KG1 (cell line): ENCODE data around the gene TBC1D5.

Source experiments
- DNase-seq: peaks from one replicate; lab custom pipeline; 2025; lab: John Stamatoyannopoulos, UW

TBC1D5 gene

DNA sequence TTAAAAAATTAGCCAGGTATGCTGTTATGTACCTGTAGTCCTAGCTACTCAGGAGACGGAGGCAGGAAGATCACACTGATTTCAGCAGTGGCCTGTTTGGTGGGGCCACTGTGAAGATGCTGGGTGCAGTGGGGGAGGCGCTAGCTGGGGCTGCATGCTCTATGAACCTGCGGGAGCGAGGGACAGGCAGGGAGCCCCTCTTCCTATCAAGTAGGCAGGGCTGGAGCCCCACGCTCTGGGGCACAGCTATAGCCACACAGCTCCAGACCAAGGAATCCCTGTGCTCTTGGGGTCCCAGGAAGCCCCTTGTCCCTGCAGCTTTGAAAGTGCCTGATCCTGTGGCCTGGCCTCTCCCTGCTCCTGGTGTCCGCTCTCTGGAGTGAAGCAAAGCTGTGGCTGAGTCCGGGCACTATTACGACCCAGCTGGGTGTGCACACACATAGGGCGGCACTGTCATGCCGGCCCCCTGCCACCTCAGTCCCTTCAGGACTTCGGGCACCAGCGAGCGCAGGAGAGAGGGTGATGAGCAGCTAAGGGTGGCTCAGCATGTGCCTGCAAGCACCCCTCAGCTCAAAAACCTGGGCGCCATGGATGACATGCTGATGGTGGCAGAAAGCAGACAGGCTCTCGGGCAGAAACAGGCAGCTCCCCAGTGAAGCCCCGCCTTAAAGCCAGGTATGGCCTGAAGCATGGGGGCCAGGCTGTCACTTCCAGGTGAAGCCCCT lies 262.6 kb downstream of the TBC1D5 start:
- DNase-seq, result no peak

DNA sequence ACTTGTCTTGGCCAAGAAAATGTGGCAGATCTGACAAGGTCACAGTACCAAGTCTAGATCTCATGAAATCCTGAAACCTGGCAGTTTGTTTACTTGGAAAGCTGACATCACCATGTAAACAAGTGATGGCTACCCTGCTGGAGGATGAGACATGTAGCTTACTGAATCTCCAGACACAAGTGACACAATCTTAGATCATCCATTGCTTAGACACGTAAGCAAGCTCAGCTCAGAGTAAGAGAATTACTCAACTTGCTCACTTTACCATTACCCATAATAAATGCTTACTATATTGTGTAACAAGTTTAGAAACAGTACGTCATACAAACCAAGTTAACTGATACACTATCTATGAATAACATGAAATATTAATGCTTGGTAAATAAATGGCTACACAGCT lies 263.8 kb downstream of the TBC1D5 start:
- no peak for DNase-seq

DNA sequence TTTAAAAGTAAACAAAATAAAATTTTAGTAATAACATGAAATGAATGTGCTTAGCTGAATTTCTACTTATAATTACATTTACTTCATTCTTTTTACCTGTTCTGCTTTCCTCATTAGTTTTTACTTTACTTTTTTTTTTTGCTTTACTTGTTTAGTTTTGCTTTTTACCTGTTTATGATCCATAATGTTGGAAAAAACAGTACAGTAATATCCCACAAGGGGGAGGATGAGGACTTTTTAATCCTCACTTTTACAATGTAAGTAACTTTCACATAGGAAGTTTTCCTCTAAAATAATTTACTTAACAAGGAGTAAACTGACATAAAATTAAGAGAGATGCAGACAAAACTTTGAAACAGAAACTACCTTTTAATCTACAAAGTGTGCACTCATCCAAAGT lies 268.7 kb downstream of the TBC1D5 start:
- no peak for DNase-seq

DNA sequence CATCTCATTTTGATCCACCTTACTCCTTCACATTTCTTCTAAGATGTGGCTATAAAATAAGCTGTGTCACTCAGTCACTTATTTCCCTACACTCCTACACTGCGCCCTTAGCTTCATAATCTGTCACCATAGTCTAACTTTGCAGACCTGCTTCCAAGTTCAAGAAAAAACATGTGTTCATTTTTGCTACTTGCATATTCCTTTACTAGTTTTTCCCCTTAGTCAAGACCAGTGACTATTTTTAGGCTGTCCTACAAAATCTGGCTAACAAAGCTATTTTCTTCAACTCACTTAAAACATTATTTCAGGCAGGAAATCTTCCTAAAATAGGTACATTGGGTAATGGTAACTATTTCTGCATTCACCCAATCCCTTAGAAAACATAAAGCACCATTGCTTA lies 272.5 kb downstream of the TBC1D5 start:
- DNase-seq, result no peak

DNA sequence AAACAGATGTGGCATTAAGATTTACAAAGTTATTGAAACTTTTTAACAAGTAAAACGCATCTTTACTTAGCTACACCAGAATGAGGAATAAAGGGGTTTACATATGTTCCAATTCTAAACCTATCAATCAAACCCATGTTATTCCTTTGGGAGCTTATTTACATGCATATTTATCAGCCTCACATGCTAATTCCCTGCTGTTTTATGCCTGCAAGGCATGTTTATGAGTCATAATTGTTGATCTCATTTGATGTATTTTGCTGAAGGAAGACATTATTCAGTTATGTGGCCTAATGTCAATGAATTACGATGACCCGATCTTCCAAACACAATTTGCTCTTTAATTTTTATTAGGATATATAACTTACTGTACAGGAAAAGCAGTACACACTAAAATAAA lies 272.9 kb downstream of the TBC1D5 start:
- DNase-seq, result no peak

DNA sequence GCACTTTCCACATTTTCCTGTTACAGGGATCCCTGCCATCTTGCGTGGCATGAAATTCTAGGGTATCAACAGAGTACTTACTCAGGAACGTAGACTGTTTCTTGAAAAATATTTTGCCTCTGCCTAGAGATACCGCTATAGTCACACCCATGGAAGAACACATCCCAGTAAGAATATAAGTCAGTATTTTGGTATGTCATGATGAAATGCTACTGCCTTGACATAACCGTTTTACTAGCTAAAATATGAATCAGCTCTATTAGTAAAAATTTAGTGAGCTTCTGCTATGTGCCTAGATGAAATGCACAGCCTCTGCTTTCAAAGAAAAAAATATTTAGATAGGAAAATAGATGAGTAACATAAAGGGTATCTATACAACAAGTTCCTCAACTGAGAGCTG lies 276.4 kb downstream of the TBC1D5 start:
- no peak for DNase-seq

DNA sequence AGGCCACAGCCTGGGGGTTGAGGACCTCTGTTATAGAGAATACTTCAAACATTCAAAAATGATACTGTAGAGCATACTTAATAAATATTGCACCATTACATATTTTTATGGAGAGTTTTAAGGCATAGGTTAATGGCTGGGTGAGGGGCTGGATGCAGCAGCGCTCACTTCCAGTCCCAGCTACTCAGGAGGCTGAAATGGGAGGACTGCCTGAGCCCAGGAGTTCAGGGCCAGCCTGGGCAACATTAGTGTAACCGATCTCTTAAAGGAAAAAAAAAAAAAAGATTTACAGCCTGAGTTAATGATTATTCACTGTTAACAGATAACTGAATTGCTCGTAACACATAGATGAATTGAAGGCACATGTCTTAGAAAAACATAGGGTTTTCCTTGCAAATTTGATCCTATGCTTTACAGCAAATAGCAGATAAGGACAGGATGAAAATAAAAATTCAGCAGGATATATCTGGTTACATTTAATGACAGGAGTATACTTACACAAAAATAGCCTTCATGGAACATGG lies 282.9 kb downstream of the TBC1D5 start:
- DNase-seq, result no peak

DNA sequence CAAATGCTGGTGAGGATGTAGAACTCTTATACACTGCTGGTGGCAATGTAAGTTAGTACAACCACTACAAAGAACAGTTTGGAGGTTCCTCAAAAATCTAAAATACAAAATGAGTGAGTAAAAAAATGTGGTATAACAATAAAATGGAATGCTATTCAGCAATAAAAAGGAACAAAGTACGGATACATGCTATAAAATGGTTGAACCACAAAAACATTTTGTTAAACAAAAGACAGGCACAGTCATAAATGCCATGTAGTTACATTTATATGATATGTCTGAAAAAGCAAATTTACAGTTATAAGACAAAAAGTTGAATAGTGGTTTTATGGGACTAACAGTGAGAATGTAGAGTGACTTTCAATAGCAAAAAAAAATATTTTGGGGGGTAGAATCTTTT lies 285.8 kb downstream of the TBC1D5 start:
- DNase-seq, result no peak

DNA sequence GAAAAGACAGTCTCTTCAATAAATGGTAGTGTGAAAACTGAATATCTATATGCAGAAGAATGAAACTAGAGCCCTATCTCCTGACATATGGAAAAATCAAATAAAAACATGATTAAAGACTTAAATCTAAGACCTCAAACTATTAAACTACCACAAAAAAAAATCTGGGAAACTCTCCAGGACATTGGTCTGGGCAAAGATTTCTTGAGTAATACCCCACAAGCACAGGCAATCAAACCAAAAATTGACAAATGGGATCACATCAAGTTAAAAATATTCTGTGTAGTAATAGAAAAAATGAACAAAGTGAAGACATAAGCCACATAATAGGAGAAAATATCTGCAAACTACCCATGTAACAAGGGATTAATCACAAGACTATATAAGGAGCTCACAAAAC lies 286.4 kb downstream of the TBC1D5 start:
- no peak for DNase-seq

DNA sequence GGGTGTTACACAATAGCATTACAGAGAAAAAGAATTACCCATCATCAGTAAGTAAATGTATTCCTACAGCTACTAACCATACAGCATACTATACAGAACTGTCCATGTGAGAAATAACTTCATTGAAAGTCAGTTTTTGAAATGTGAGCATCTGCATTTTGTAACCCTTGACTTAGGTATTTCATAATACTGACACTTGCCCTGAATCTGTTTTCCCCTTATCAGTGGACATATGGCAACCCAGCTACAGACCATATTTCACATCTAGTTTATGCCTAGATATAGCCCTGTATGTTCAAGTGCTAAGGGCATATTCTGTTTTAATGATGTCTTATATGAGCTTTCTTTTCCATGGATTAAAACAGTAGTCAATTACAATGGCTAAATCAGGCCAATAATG lies 297.6 kb downstream of the TBC1D5 start:
- no peak for DNase-seq

DNA sequence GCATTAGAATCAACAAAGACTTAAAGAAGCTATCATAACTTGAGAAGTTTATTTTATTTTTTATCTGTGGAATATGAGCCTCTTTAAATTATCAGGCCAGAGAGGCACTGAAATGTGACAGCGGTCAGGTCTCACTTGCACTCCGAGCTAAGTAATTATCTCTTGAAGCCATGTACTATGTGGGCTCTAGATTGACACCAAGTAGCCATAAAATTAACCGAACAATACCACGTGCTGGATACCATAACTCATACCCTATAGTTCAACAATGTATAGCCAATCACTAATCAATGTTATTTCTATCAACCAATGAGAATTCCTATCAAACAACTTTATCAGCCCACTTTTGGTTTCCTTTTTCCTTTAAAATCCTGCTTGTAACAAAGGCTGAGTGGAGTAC lies 299.3 kb downstream of the TBC1D5 start:
- no peak for DNase-seq

DNA sequence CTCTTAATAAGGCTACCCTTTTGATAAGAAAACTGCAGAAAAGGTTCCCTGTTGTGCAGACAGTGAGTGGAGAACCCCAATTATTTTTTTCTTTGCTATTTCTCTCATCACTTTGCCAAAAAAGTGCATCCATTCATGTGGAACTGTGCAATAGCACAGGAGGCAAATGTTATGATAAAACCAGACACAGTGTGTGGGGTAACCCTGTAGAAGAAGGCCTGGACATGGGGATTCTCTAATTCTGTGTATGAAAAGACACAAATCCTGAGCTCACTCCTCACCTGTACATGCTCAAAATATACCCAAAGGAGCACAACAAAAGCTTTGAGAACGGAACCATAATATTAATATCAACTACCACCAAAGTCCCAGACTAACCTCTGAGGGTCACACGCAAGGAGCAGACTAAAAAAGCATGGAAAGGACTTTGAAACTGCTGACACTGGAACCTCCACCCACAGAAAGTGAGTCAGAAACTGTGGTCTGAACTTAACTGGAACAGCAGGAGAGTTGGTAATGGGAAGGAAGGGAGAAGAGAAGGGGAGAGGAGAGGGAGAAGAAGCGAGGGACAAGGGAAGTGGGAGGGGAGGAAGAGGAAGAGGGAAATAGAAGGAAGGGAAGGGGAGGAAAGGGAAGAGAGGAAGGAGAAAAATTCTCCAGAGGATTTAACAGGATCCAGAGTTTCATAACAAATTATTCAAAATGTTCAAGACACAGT lies 299.9 kb downstream of the TBC1D5 start:
- DNase-seq, result no peak

DNA sequence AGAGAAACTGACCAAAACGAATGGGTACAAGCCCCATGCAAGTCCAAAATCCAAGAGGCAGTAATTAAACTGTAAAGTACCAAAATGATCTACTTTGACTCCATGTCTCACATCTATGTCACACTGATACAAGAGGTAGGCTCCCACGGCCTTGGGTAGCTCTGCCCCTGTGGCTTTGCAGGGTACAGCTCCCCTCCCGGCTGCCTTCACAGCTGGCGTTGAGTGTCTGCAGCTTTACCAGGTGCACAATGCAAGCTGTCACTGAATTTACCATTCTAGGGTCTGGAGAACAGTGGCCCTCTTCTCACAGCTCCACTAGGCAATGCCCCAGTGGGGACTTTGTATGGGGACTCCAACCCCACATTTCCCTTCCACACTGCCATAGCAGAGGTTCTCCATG lies 308.6 kb downstream of the TBC1D5 start:
- no peak for DNase-seq

DNA sequence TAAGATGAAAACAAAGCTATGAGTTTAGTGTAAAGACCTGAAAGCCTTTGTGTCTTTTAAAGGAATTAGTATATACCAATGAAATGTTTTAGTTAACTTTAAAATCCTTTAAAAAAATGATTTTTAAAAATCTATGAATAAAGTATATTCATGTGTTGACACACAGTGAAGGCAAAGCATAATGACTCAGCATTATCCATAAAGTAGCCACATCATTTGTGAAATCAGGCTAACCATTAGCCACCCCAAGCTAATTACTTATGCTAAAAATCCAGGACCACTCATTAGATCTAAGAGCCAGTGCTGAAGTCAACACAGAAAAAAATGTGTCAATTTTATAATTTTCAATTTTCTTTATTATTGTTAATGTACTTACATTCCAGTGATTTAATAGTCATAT lies 310.2 kb downstream of the TBC1D5 start:
- no peak for DNase-seq

DNA sequence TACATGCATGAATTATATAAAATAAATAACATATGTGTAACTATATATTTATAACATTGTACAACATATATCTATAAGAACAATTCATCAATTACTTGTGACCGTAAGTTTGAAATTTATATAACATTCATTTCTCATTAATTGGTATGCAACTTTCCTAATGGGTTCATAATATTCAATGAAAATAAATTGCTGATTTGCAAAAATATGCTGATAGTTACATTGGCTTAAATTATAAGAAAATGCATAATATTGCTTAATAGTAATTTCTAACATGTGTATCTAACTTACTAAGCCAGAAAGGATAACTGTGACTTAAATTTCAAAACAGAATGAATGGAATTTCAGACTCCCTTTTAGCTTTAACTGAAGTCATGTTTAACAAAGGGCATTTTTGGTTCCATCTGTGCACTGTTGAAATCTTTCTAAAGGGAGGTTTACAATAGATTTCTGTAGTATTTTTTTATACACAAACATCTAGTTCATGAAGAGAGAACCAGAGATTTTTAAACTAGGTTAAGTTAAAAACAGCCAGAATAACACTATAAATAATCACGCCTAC lies 310.9 kb downstream of the TBC1D5 start:
- no peak for DNase-seq

DNA sequence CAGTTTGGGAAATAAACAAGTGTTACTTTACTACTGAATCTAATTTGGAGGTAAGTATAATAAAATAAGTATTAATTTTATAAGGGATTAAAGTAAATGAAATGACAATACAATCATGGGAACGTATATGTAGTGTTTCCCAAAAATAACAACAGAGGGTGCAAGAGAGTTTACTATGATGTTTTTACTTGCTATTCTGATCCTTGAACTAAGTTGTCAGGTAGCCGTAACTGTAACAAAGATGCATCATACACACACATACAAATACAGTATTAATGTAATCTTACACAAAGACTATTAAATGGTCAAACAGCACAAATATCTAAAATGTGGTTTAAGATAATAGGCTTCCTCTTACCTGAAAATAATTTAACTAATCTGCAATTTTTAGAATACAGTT lies 311.4 kb downstream of the TBC1D5 start:
- no peak for DNase-seq

DNA sequence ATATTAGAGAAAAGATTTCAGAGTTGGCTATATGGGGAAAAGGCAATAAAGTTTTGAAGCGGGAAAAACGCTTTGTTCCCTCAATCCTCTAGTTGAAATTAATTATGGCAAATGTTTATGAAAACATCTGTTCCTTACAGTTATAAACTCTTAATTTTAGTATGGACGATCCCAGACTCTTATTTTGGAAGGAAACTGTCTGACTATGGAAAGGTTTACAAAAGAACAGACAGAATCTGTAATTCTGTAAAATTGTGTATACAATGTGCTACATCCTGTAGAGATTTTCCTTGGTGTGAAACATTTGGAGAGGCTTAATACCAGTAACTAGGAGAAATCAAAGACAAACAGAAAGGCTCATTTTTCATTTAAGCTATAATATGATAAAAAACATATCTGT lies 311.8 kb downstream of the TBC1D5 start:
- DNase-seq, result no peak

DNA sequence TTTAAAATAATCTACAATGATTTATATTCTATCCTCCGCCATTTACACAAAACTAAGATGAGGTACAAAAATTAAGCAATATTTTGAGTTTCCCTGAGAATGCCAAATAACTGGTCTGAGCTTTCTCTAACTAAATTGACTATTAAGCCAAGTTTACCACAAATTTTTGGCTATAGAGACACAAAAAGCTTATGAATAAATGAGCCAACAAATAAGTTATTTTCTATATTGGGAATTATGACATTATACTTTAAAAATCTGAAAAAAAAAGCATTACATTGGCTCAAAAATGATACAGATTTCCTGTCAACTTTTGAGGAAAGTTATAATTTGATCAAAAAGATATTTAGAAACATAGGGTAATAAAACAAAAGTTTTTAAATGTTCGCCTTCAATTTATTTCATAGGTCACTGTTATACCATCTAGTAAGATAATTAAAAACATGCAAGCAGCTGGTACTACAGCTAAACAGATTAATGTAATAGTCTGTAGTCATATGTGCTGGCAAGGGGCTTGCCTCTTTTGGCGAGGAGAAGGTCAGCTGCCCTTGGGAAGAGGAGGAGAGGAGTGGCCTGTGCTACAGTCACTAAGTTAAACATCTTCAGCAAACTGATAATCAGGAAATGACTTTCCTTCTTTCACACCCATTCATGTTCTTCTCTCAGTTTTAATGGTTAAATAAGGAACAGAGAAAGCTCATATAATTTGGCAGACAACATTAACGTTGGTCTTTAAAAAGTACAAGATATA lies 318.5 kb downstream of the TBC1D5 start:
- DNase-seq, result no peak

DNA sequence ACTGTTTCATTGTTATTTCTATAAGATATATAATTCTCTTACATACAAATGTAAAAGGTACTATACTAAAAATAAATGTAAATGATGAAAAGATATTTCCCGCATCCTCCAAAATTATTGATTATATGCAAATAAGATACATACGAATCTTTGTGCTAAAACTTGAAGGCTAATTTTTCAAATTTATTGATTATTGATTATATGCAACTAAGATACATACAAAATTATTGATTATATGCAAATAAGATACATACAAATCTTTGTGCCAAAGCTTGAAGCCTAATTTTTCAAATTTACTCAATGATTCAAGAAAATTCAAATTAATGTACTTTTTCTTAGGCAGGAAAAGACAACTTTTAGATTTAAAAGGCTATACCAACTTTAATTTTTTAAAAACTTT lies 319.8 kb downstream of the TBC1D5 start:
- DNase-seq, result no peak

DNA sequence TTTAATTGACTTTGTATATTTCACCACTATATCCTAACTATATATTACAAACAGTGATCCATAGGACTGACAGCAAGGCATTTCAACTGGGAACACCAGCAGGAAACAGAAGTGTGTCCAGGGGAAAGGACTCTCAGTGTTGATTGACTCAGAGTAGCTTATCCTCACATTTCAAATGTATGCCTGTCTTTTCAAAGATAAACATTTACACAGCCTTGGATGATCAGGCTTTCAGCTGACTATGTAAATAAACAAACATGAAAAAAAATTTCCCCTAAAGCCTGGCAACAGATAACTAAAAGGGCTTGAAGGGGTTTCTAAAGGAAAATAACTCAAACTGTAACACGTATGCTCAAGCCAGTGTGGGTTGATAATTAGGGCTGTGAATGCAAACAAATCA lies 321.8 kb downstream of the TBC1D5 start:
- DNase-seq, result no peak

DNA sequence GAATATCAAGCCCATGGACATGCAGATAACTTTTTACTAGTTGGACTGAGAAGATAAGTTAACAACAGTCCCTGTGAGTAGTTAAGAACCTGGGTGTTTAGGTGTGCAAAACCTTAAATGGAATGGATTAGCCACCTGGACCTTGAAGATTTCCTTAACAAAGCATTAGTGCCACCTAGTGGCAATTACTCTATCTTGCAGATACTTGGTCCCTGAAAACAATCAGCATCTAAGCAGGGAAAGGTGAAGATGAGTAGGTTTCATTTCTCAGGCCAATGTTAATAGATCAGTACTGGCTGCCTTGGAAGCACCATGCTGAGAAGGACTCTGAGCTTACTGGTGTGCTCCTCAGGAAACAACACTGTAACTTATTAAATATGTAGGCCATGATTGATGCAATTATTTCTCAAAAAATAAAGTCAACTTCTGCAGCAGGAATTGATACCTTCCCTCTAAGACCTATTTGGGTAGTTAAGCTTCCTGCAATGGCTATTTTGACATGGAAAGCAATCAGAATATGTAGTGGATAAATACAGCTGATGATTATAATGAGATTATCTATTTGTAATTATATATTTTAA lies 329.4 kb downstream of the TBC1D5 start:
- DNase-seq, result peak; percentile 42

DNA sequence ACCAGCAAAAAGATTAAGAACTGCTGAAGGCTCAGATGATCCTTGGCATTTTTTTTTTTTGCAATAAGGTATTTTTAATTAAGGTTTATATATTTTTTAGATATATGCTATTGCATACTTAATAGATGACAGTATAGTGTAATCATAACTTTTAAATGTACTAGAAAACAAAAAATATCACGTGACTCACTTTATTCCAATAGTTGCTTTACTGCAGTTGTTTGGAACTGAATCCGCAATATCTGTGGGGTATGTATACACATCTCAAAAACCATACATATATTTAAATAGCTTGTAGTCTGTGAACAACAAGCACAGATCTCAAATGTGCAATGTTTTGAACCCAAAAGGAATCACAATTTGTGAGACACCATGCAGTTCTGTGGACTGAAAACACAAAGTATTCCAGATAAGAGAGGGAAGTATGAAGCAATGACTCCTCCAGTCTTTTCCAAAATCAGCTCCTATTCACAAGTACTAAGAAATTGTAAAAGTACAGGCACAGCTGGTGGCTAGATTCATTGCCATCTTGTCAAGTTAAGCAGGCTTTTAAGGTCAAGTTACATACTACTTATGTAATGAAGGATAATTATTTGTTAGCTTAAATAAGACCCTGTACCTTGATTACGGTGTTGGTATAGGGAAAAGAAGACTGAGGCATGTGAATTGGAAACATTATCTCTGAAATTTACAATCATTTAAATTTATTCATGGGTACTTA lies 331.1 kb downstream of the TBC1D5 start:
- no peak for DNase-seq
